WERI-Rb-1 (cell line): Measurements from ENCODE around the gene CDC42BPG.

Experiments
- DNase-seq: peaks from one replicate; pipeline ENCODE4 v3.0.0-alpha.2; 2020
- H3K27ac ChIP-seq: fragments of 250-450 bp; sonication (Bioruptor Pico); 2 replicates; pipeline ENCODE4 v1.5.1; 2020; ENCODE audit warnings: mild to moderate bottlenecking, moderate library complexity
- H3K27me3 ChIP-seq: fragments of 250-450 bp; sonication (Bioruptor Pico); 2 replicates; pipeline ENCODE4 v1.5.1; 2021; ENCODE audit warnings: mild to moderate bottlenecking, low read depth, moderate library complexity; ENCODE audit not compliant: insufficient read depth, severe bottlenecking
- H3K36me3 ChIP-seq: fragments of 250-450 bp; sonication (Bioruptor Pico); 2 replicates; pipeline ENCODE4 v1.5.1; 2020; ENCODE audit warnings: mild to moderate bottlenecking, moderate library complexity
- H3K4me3 ChIP-seq: 2 replicates; pipeline ENCODE4 v1.5.1; 2011; ENCODE audit warnings: low read depth, mild to moderate bottlenecking, control low read depth, low read length
- H3K9me3 ChIP-seq: fragments of 250-450 bp; sonication (Bioruptor Pico); 2 replicates; pipeline ENCODE4 v1.5.1; 2021; ENCODE audit warnings: mild to moderate bottlenecking, moderate library complexity; ENCODE audit not compliant: severe bottlenecking
- CTCF ChIP-seq: IDR thresholded peaks from 2 replicates; pipeline ENCODE4 v1.5.1; 2011; ENCODE audit warnings: low read depth, mild to moderate bottlenecking, control low read depth, inconsistent platforms, low read length

Gene CDC42BPG

GRCh38 chr11:64845129-64845775 is 799 bp upstream of the CDC42BPG start:
- TF ChIP-seq CTCF = no peak
- peak overlapping the region; percentile 69 for H3K4me3 ChIP-seq
- peak overlapping the region; percentile 78 for H3K27ac ChIP-seq
- no peaks in the 10 kb centered on the region; the same call in 1 of the 2 replicates for H3K36me3 ChIP-seq
- no peak for DNase-seq
- no peaks in the 10 kb centered on the region for H3K27me3 ChIP-seq
- H3K9me3 ChIP-seq = no peaks in the 10 kb centered on the region

GRCh38 chr11:64843686-64844329 is 645 bp downstream of the CDC42BPG start:
- Histone ChIP-seq H3K27ac (peak overlapping the region; percentile 78), H3K9me3 (no peaks in the 10 kb centered on the region), H3K27me3 (no peaks in the 10 kb centered on the region), H3K4me3 (peak overlapping the region; percentile 69), H3K36me3 (peaks cover 11% of the 10 kb centered on the region)
- no peak for TF ChIP-seq CTCF
- peak; percentile 22 for DNase-seq

GRCh38 chr11:64842851-64843685 is 1.4 kb downstream of the CDC42BPG start:
- peak; percentile 78 for DNase-seq
- Histone ChIP-seq H3K27ac (peak overlapping the region; percentile 78), H3K9me3 (no peaks in the 10 kb centered on the region), H3K36me3 (peaks cover 16% of the 10 kb centered on the region), H3K27me3 (no peaks in the 10 kb centered on the region), H3K4me3 (peak overlapping the region; percentile 12; the same call in 1 of the 2 replicates)
- no peak for TF ChIP-seq CTCF

- H3K27me3 ChIP-seq = no peaks in the 10 kb centered on the region
- peaks cover 20% of the 10 kb centered on the region for H3K36me3 ChIP-seq
- TF ChIP-seq CTCF = no peak
- H3K27ac ChIP-seq = peak overlapping the region; percentile 78
- H3K4me3 ChIP-seq = no peak overlapping the region
- no peaks in the 10 kb centered on the region for H3K9me3 ChIP-seq
- DNase-seq = no peak
These were observed 2.1 kb downstream of the CDC42BPG start for GRCh38 chr11:64842366-64842759.

GRCh38 chr11:64841592-64842365 is 2.7 kb downstream of the CDC42BPG start:
- no peaks in the 10 kb centered on the region for H3K27me3 ChIP-seq
- no peak for TF ChIP-seq CTCF
- no peaks in the 10 kb centered on the region for H3K9me3 ChIP-seq
- peak overlapping the region; percentile 78 for H3K27ac ChIP-seq
- peaks cover 20% of the 10 kb centered on the region for H3K36me3 ChIP-seq
- no peak for DNase-seq
- H3K4me3 ChIP-seq = no peak overlapping the region
